ENCODE data around the gene C20orf96. TPM values are rescaled to one million over a fixed set of nuclear protein-coding genes. Genes with fewer than 3 reads are reported as not detected.

C20orf96 gene
- total and polyA plus RNA-seq, 2 donors (not counting 1 experiment from before 2014, with no cell fraction given): 4.7 to 7.5 TPM

DNA sequence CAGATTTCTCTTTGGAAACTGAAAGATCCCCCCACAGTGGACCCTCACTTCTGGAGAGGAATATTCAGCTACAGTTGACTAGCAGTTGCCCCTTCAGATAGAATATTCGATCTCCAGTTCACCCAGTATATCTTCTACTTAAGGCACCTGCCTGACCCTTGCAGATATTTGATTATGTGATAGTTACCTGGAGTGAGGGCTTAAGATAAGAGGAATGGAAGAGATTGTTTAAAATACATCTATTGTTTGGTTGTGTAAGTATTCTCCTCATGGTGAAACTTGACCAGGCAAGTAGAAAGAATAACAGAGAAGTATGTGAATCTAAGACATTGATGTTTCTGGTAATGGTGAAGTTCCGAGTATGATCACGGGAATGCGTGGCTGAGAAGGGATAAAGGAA, 5.3 kb upstream of the C20orf96 start:
- H3K27me3 ChIP-seq (replicated peaks in 1 of 4; ENCODE audit: control extremely low read depth in 1 of 4, control insufficient read depth in 3 of 4, insufficient read depth in 4 of 4, low read length in 3 of 4): no peaks in the 10 kb centered on the region
- H2AFZ ChIP-seq (ENCODE audit: insufficient read depth, low read depth, low read length, poor library complexity, severe bottlenecking): no peak overlapping the region
- intact Hi-C loops (cut with micrococcal nuclease): no loop called here
- no peak for TF ChIP-seq EZH2 (IDR thresholded peaks at IDR 0.05; ENCODE audit: borderline replicate concordance, insufficient read depth, low read depth, low read length, poor library complexity, severe bottlenecking)
- TF ChIP-seq, protein P1, sequence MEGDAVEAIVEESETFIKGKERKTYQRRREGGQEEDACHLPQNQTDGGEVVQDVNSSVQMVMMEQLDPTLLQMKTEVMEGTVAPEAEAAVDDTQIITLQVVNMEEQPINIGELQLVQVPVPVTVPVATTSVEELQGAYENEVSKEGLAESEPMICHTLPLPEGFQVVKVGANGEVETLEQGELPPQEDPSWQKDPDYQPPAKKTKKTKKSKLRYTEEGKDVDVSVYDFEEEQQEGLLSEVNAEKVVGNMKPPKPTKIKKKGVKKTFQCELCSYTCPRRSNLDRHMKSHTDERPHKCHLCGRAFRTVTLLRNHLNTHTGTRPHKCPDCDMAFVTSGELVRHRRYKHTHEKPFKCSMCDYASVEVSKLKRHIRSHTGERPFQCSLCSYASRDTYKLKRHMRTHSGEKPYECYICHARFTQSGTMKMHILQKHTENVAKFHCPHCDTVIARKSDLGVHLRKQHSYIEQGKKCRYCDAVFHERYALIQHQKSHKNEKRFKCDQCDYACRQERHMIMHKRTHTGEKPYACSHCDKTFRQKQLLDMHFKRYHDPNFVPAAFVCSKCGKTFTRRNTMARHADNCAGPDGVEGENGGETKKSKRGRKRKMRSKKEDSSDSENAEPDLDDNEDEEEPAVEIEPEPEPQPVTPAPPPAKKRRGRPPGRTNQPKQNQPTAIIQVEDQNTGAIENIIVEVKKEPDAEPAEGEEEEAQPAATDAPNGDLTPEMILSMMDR (IDR thresholded peaks at IDR 0.05): no peak
- H3K9ac ChIP-seq (ENCODE audit: low read length): no peak overlapping the region
- peaks cover 27 to 38% of the 10 kb centered on the region in 2 donors for H3K4me1 ChIP-seq (ENCODE audit: control insufficient read depth in 2 of 2, insufficient read depth in 2 of 2, low read length in 2 of 2)
- no peaks in the 10 kb centered on the region for H3K9me3 ChIP-seq (ENCODE audit: control extremely low read depth in 1 of 3, control insufficient read depth in 2 of 3, insufficient read depth in 1 of 3, low read length in 2 of 3)
- H4K20me1 ChIP-seq (ENCODE audit: control insufficient read depth, insufficient read depth, low read length, poor library complexity, severe bottlenecking): peaks cover 17% of the 10 kb centered on the region
- Mint-ChIP-seq H3K9me3 (ENCODE audit: insufficient read depth) (no peaks in the 10 kb centered on the region), H3K27ac (peak overlapping the region; percentile 78), H3K27me3 (no peaks in the 10 kb centered on the region), H3K4me3 (peak overlapping the region; percentile 80), H3K4me1 (peaks cover 37% of the 10 kb centered on the region)
- peaks cover 40% of the 10 kb centered on the region for H3K79me2 ChIP-seq (ENCODE audit: control insufficient read depth, insufficient read depth, low read length)
- DNase-seq: no peak
- H3K27ac ChIP-seq (ENCODE audit: low read length in 2 of 2): no peak overlapping the region
- no peak overlapping the region for H3K4me3 ChIP-seq (ENCODE audit: control extremely low read depth in 1 of 5, extremely low read depth in 1 of 5, insufficient read depth in 1 of 5, low read depth in 2 of 5, low read length in 4 of 5)
- H3K4me2 ChIP-seq (replicated peaks; ENCODE audit: low read depth, low read length, poor library complexity, severe bottlenecking): no peak overlapping the region
- peaks cover 0 to 7% of the 10 kb centered on the region in 2 experiments for H3K36me3 ChIP-seq (replicated peaks in 1 of 2; ENCODE audit: control extremely low read depth in 1 of 2, control insufficient read depth in 1 of 2, extremely low read depth in 1 of 2, insufficient read depth in 2 of 2, low read length in 1 of 2)
- ChIA-PET CTCF (interaction anchor here (1.4 to 3.1 kb wide), 3 partner anchors 29 to 38 kb away, joined by 4 to 20 read pairs (median 5); partner anchors contain the start of gene SOX12), POLR2A (interaction anchor here (0.9 kb wide), 1 partner anchor 28 kb away, joined by 3 read pairs; no protein-coding TSS in a partner anchor)
- ATAC-seq (ENCODE audit: low read depth): no peak
- no CpG with 5 or more reads among the region's 4 CpGs for WGBS (ENCODE audit: insufficient coverage)

GRCh38 chr20:294602-295001, 4.1 kb upstream of the C20orf96 start:
- 93% methylated on average over 5 of the region's 5 CpGs for WGBS (ENCODE audit: insufficient coverage)
- peaks cover 6% of the 10 kb centered on the region for H4K20me1 ChIP-seq (ENCODE audit: control insufficient read depth, insufficient read depth, low read length, poor library complexity, severe bottlenecking)
- H3K27ac ChIP-seq (ENCODE audit: low read length in 2 of 2): no peak overlapping the region
- H3K4me3 ChIP-seq (ENCODE audit: control extremely low read depth in 1 of 5, extremely low read depth in 1 of 5, insufficient read depth in 1 of 5, low read depth in 2 of 5, low read length in 4 of 5): no peak overlapping the region
- peaks cover 29 to 37% of the 10 kb centered on the region in 2 donors for H3K4me1 ChIP-seq (ENCODE audit: control insufficient read depth in 2 of 2, insufficient read depth in 2 of 2, low read length in 2 of 2)
- TF ChIP-seq, protein P1 (IDR thresholded peaks at IDR 0.05): no peak
- TF ChIP-seq EZH2 (IDR thresholded peaks at IDR 0.05; ENCODE audit: borderline replicate concordance, insufficient read depth, low read depth, low read length, poor library complexity, severe bottlenecking): no peak
- Mint-ChIP-seq H3K4me1 (peaks cover 32% of the 10 kb centered on the region), H3K27me3 (no peaks in the 10 kb centered on the region), H3K4me3 (no peak overlapping the region), H3K9me3 (ENCODE audit: insufficient read depth) (no peaks in the 10 kb centered on the region), H3K27ac (no peak overlapping the region)
- peaks cover 40% of the 10 kb centered on the region for H3K79me2 ChIP-seq (ENCODE audit: control insufficient read depth, insufficient read depth, low read length)
- POLR2A ChIA-PET: no interaction called here
- H3K4me2 ChIP-seq (replicated peaks; ENCODE audit: low read depth, low read length, poor library complexity, severe bottlenecking): no peak overlapping the region
- intact Hi-C loops (cut with micrococcal nuclease): no loop called here
- CTCF ChIA-PET: interaction anchor here (1.4 to 3.1 kb wide), 3 partner anchors 30 to 39 kb away, joined by 4 to 20 read pairs (median 5); partner anchors contain the start of gene SOX12
- peaks cover 0 to 2% of the 10 kb centered on the region in 2 experiments for H3K36me3 ChIP-seq (replicated peaks in 1 of 2; ENCODE audit: control extremely low read depth in 1 of 2, control insufficient read depth in 1 of 2, extremely low read depth in 1 of 2, insufficient read depth in 2 of 2, low read length in 1 of 2)
- DNase-seq (no peak), ATAC-seq (ENCODE audit: low read depth) (no peak)
- no peak overlapping the region for H2AFZ ChIP-seq (ENCODE audit: insufficient read depth, low read depth, low read length, poor library complexity, severe bottlenecking)
- no peaks in the 10 kb centered on the region for H3K9me3 ChIP-seq (ENCODE audit: control extremely low read depth in 1 of 3, control insufficient read depth in 2 of 3, insufficient read depth in 1 of 3, low read length in 2 of 3)
- H3K27me3 ChIP-seq (replicated peaks in 1 of 4; ENCODE audit: control extremely low read depth in 1 of 4, control insufficient read depth in 3 of 4, insufficient read depth in 4 of 4, low read length in 3 of 4): no peaks in the 10 kb centered on the region
- no peak overlapping the region for H3K9ac ChIP-seq (ENCODE audit: low read length)
